Bronchus fibroblast of lung (primary cell): Measurements from ENCODE around the gene ERG. TPM values are rescaled to one million over a fixed set of nuclear protein-coding genes. Genes with fewer than 3 reads are reported as not detected.

Experiments
- total RNA-seq: library from RNA; depleted of rRNA; stranded (reverse); fragments of >200 nt; gene quantifications from 2 replicates; pipeline ENCODE4 v1.2.3, GENCODE V29; 2015

The ERG gene, protein sequence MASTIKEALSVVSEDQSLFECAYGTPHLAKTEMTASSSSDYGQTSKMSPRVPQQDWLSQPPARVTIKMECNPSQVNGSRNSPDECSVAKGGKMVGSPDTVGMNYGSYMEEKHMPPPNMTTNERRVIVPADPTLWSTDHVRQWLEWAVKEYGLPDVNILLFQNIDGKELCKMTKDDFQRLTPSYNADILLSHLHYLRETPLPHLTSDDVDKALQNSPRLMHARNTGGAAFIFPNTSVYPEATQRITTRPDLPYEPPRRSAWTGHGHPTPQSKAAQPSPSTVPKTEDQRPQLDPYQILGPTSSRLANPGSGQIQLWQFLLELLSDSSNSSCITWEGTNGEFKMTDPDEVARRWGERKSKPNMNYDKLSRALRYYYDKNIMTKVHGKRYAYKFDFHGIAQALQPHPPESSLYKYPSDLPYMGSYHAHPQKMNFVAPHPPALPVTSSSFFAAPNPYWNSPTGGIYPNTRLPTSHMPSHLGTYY
- not detected in 2 replicates for total RNA-seq

DNA sequence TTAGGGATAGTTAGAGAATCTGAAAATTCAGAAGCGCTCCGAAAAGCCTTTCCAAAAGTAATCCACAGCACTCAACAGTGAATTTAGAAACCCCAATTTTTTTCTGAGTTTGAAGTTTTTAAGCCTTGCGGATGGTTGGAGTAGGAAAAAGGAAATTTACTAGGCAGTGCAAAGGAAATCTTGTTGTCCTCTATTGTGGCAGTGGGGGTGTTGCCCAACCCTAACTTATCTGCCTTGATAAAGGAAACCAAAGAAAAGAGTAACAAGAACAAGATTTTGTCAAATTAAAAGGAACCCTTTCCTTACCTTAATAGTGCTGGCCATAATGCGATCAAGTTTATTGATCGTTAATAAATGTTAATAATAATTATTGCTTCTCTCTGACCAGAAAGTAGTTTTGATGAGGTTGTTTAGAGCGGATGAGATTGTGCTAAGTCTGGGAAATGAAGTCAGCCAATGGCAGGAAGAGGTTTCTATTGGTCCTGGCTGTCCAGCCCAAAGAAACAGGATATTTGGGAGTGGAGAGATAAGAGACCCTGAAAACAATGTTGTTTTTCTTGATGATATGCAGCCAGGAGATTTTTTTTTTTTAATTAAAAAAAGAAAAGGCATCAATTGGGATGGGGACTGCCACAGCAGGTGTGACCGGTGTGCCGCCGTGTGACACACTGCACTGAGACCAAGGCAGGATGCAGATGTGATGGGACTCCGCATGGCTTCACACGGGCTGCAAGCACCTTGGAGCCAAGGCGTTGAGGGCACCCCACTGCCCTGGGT lies at the start of gene ERG:
ERG (minus strand) TSS at position 421 of the 777 bp plus-strand sequence; CDS start at position 324, 97 bp downstream.

Other genes with a start within 250 kb of the ERG start
- gene KCNJ15, start 241.5 kb downstream of the ERG start, total RNA-seq: 0.15 TPM in 1 of 2 replicates, not detected in the other